GM23338 (cell line): ENCODE results near the gene UBE2D4. TPM values are rescaled to one million over a fixed set of nuclear protein-coding genes. Genes with fewer than 3 reads are reported as not detected.

Source experiments
- CREB1 ChIP-seq: fragments of 250-450 bp; sonication (Bioruptor Pico); IDR thresholded peaks from 2 replicates; pipeline ENCODE4 v1.5.0; 2020; ENCODE audit warnings: low read depth, mild to moderate bottlenecking, moderate library complexity
- CTCF ChIP-seq, 2 experiments: fragments of 200-600 bp in 1 of 2; sonication (generic) in 1 of 2; conservative IDR thresholded peaks; 2 replicates each; pipeline versions ENCODE4 v1.5.1 to v1.6.1; 2016 to 2017; ENCODE audit warnings: antibody characterized with exemption in 2 of 2, low read depth in 2 of 2, mild to moderate bottlenecking in 2 of 2, moderate library complexity in 1 of 2
- EZH2phosphoT487 ChIP-seq: fragments of 200-600 bp; sonication (generic); IDR thresholded peaks from one replicate; pipeline ENCODE4 v1.8.1; 2018; ENCODE audit warnings: antibody characterized with exemption; ENCODE audit not compliant: unreplicated experiment
- POLR2AphosphoS5 ChIP-seq: IDR thresholded peaks from 2 replicates; pipeline ENCODE4 v1.6.1; 2016; ENCODE audit warnings: antibody characterized with exemption, low read depth
- STAT1 ChIP-seq: IDR thresholded peaks from one replicate; pipeline ENCODE4 v1.6.1; 2016; ENCODE audit warnings: antibody characterized with exemption; ENCODE audit not compliant: unreplicated experiment
- ZNF114 ChIP-seq: fragments of 250-450 bp; sonication (Bioruptor Pico); IDR thresholded peaks from 2 replicates; pipeline ENCODE4 v1.5.0; 2020; ENCODE audit warnings: mild to moderate bottlenecking, moderate library complexity
- ZNF462 ChIP-seq: fragments of 250-450 bp; sonication (Bioruptor Pico); IDR thresholded peaks from 2 replicates; pipeline ENCODE4 v1.5.0; 2020; ENCODE audit warnings: mild to moderate bottlenecking, moderate library complexity
- polyA plus RNA-seq: library from polyadenylated mRNA; unstranded; fragments of >200 nt; fragmentation: Nextera tagmentation; extraction: Ambion mirVana; gene quantifications from 2 replicates; pipeline ENCODE4 v1.2.1, GENCODE V29; 2016
- total RNA-seq: library from RNA; depleted of rRNA; stranded (reverse); fragments of >200 nt; shearing (Covaris generic); gene quantifications from 2 replicates; pipeline ENCODE4 v1.2.3, GENCODE V29; 2014
- TF ChIP-seq, protein P1 (sequence below): IDR thresholded peaks from one replicate; pipeline ENCODE4 v1.6.1; 2018; ENCODE audit warnings: antibody characterized with exemption; ENCODE audit not compliant: unreplicated experiment

Gene UBE2D4
- total and polyA plus RNA-seq, 2 experiments from 2014 or later, result 5.8 to 8.4 TPM

DNA sequence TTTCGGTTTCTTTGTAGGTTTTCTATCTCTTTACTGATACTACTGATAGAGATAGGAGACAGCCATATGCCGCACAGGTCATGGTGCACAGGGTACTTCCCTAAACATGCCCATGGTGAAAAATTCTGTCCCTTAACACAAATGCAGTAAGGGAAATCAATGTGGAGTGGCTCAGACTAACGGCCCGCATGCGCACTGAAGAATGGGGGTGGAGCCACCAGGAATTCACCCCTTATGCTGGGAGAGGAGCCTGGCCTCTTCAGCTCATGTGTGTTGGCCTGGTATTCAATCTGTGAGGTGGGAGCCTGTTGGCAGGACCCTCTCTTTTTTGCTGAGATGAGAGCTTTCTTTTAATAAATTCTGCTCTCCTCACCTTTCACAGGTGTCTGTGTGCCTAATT, 11.4 kb upstream of the UBE2D4 start (continued):
- no peak for TF ChIP-seq ZNF462 (CRISPR knock-in tag)
- no peak for TF ChIP-seq CREB1
- TF ChIP-seq POLR2AphosphoS5, result no peak
- TF ChIP-seq, protein P1, sequence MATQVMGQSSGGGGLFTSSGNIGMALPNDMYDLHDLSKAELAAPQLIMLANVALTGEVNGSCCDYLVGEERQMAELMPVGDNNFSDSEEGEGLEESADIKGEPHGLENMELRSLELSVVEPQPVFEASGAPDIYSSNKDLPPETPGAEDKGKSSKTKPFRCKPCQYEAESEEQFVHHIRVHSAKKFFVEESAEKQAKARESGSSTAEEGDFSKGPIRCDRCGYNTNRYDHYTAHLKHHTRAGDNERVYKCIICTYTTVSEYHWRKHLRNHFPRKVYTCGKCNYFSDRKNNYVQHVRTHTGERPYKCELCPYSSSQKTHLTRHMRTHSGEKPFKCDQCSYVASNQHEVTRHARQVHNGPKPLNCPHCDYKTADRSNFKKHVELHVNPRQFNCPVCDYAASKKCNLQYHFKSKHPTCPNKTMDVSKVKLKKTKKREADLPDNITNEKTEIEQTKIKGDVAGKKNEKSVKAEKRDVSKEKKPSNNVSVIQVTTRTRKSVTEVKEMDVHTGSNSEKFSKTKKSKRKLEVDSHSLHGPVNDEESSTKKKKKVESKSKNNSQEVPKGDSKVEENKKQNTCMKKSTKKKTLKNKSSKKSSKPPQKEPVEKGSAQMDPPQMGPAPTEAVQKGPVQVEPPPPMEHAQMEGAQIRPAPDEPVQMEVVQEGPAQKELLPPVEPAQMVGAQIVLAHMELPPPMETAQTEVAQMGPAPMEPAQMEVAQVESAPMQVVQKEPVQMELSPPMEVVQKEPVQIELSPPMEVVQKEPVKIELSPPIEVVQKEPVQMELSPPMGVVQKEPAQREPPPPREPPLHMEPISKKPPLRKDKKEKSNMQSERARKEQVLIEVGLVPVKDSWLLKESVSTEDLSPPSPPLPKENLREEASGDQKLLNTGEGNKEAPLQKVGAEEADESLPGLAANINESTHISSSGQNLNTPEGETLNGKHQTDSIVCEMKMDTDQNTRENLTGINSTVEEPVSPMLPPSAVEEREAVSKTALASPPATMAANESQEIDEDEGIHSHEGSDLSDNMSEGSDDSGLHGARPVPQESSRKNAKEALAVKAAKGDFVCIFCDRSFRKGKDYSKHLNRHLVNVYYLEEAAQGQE, result no peak
- no peak for TF ChIP-seq ZNF114 (CRISPR knock-in tag)
- no peak for TF ChIP-seq EZH2phosphoT487
- no peak for TF ChIP-seq CTCF (conservative IDR thresholded peaks at IDR 0.05; ENCODE audit: low read depth in 2 of 2)
- TF ChIP-seq STAT1, result no peak
